GM12801 (cell line): ENCODE results near the gene NOSIP.

Source experiments
- CTCF ChIP-seq: IDR thresholded peaks from one replicate; pipeline ENCODE4 v1.5.1; 2011; ENCODE audit warnings: control low read depth; ENCODE audit not compliant: insufficient read length; ENCODE audit errors: extremely low read depth

The NOSIP gene

GRCh38 chr19:49588365-49589122, 8.2 kb upstream of the NOSIP start:
- no peak for TF ChIP-seq CTCF

- TF ChIP-seq CTCF = no peak
These were observed 6.9 kb upstream of the NOSIP start for GRCh38 chr19:49587227-49587626.

- TF ChIP-seq CTCF = no peak
These were observed 4.7 kb upstream of the NOSIP start for GRCh38 chr19:49585023-49585422.

- TF ChIP-seq CTCF = no peak
These were observed 2.9 kb upstream of the NOSIP start for GRCh38 chr19:49583239-49583638.

- no peak for TF ChIP-seq CTCF
These were observed 702 bp upstream of the NOSIP start, which contains the start of gene PRRG2 for GRCh38 chr19:49581007-49581508. Gene PRRG2 (plus strand): TSS chr19:49581316. CDS start chr19:49583220, 1,904 bp downstream.

- TF ChIP-seq CTCF = no peak
These were observed 451 bp downstream of the NOSIP start for GRCh38 chr19:49579947-49580263.

GRCh38 chr19:49579193-49579592, 1.2 kb downstream of the NOSIP start:
- no peak for TF ChIP-seq CTCF
